H1 (cell line): ENCODE results near the gene GOLIM4. TPM values are rescaled to one million over a fixed set of nuclear protein-coding genes. Genes with fewer than 3 reads are reported as not detected.

Source experiments
- CTCF ChIA-PET: fragments of 300-600 bp; sonication (Branson Sonifier 250); formaldehyde crosslinking; loops from one replicate; lab custom pipeline; 2021; ENCODE audit not compliant: partially characterized antibody; lab: Charles Lee
- POLR2A ChIA-PET: fragments of 300-600 bp; sonication (Branson Sonifier 250); formaldehyde crosslinking; loops from one replicate; lab custom pipeline; 2021; ENCODE audit warnings: inconsistent platforms; ENCODE audit not compliant: partially characterized antibody; lab: Charles Lee
- DNase-seq, 2 experiments: peaks; one replicate each; pipeline versions ENCODE4 v3.0.0 to v3.0.0-alpha.2; 2010 to 2022; ENCODE audit warnings: low spot score in 2 of 2, low read depth in 1 of 2, mixed read lengths in 1 of 2
- FAIRE-seq: peaks from 2 replicates; lab custom pipeline; 2011; peaks lifted over from hg19 to GRCh38; lab: Jason Lieb, UNC
- H2AFZ ChIP-seq: 2 replicates; pipeline ENCODE4 v1.8.1; 2012; ENCODE audit warnings: low read length, inconsistent platforms
- H2AK5ac ChIP-seq: 2 replicates; pipeline ENCODE4 v1.6.1; 2013; ENCODE audit warnings: low read depth, low read length
- H2BK120ac ChIP-seq: replicated peaks from 2 replicates; pipeline ENCODE3; 2013; ENCODE audit warnings: low read depth, low read length, inconsistent platforms
- H2BK12ac ChIP-seq: 2 replicates; pipeline ENCODE4 v1.6.1; 2013; ENCODE audit warnings: low read depth, low read length
- H2BK15ac ChIP-seq: 2 replicates; pipeline ENCODE4 v1.6.1; 2013; ENCODE audit warnings: low read length
- H2BK20ac ChIP-seq: 2 replicates; pipeline ENCODE4 v1.6.1; 2013; ENCODE audit warnings: low read length
- H2BK5ac ChIP-seq: 2 replicates; pipeline ENCODE4 v1.6.1; 2013; ENCODE audit warnings: low read depth, low read length
- H3K14ac ChIP-seq: 2 replicates; pipeline ENCODE4 v1.6.1; 2013; ENCODE audit warnings: inconsistent platforms; ENCODE audit not compliant: insufficient read length
- H3K18ac ChIP-seq: 2 replicates; pipeline ENCODE4 v1.6.1; 2013; ENCODE audit warnings: low read length; ENCODE audit errors: extremely low read depth
- H3K23ac ChIP-seq: 2 replicates; pipeline ENCODE4 v1.6.1; 2013; ENCODE audit warnings: inconsistent platforms; ENCODE audit not compliant: insufficient read length
- H3K23me2 ChIP-seq: 2 replicates; pipeline ENCODE4 v1.6.1; 2013; ENCODE audit warnings: low read depth, low read length
- H3K27ac ChIP-seq: 2 replicates; pipeline ENCODE4 v1.6.1; 2011; ENCODE audit warnings: low read depth, low read length, inconsistent platforms
- H3K27me3 ChIP-seq, 4 experiments: replicated peaks in 1 of 4; 1 replicate in 1 of 4; 2 replicates in 3 of 4; pipeline versions ENCODE4 v1.6.1 to v1.8.1; 2011 to 2013; ENCODE audit warnings: low read length in 3 of 4, mild to moderate bottlenecking in 3 of 4, inconsistent platforms in 2 of 4, mixed read lengths in 2 of 4, moderate library complexity in 1 of 4; ENCODE audit not compliant: control insufficient read depth in 3 of 4, insufficient read depth in 3 of 4; ENCODE audit errors: extremely low read depth in 1 of 4
- H3K36me3 ChIP-seq, 4 experiments: 2 replicates each; pipeline versions ENCODE4 v1.6.1 to v1.8.1; 2011 to 2013; ENCODE audit warnings: mild to moderate bottlenecking in 4 of 4, low read length in 3 of 4, moderate library complexity in 2 of 4, control low read depth in 1 of 4, inconsistent platforms in 1 of 4; ENCODE audit not compliant: insufficient read depth in 4 of 4, control insufficient read depth in 2 of 4
- H3K4ac ChIP-seq: replicated peaks from 2 replicates; pipeline ENCODE3; 2013; ENCODE audit warnings: low read length, low read depth, mixed read lengths, inconsistent platforms; ENCODE audit not compliant: insufficient read length
- H3K4me1 ChIP-seq, 4 experiments: replicated peaks in 1 of 4; 1 replicate in 1 of 4; 2 replicates in 3 of 4; pipeline versions ENCODE4 v1.6.1 to v1.8.1; 2011 to 2013; ENCODE audit warnings: low read length in 3 of 4, inconsistent platforms in 2 of 4, mixed read lengths in 1 of 4; ENCODE audit not compliant: insufficient read depth in 4 of 4, control insufficient read depth in 3 of 4
- H3K4me2 ChIP-seq, 2 experiments: 2 replicates each; pipeline versions ENCODE4 v1.6.1 to v1.8.1; 2011 to 2013; ENCODE audit warnings: low read depth in 2 of 2, low read length in 2 of 2, control low read depth in 1 of 2, inconsistent platforms in 1 of 2, mild to moderate bottlenecking in 1 of 2; ENCODE audit not compliant: insufficient read depth in 1 of 2
- H3K4me3 ChIP-seq, 4 experiments: fragments of 200-600, 300-600 bp in 1 of 4; sonication (generic), shearing (Covaris generic), sonication (Bioruptor Twin) in 1 of 4; 2 replicates each; pipeline versions ENCODE4 v1.5.1 to v1.8.1; 2011 to 2016; ENCODE audit warnings: low read length in 4 of 4, low read depth in 3 of 4, control low read depth in 2 of 4, inconsistent platforms in 2 of 4, mild to moderate bottlenecking in 2 of 4, mixed read lengths in 1 of 4, moderate library complexity in 1 of 4; ENCODE audit not compliant: insufficient read depth in 2 of 4; ENCODE audit errors: extremely low read depth in 1 of 4
- H3K56ac ChIP-seq: replicated peaks from 2 replicates; pipeline ENCODE3; 2013; ENCODE audit warnings: low read depth, mild to moderate bottlenecking, mixed read lengths, low read length, inconsistent platforms; ENCODE audit not compliant: insufficient read length
- H3K79me1 ChIP-seq: 2 replicates; pipeline ENCODE4 v1.6.1; 2013; ENCODE audit warnings: low read depth, low read length, control low read depth
- H3K79me2 ChIP-seq, 2 experiments: 2 replicates each; pipeline versions ENCODE4 v1.6.1 to v1.8.1; 2012 to 2013; ENCODE audit warnings: low read length in 2 of 2, mild to moderate bottlenecking in 2 of 2, inconsistent platforms in 1 of 2; ENCODE audit not compliant: insufficient read depth in 2 of 2, control insufficient read depth in 1 of 2
- H3K9ac ChIP-seq, 4 experiments: replicated peaks in 1 of 4; 1 replicate in 1 of 4; 2 replicates in 3 of 4; pipeline versions ENCODE4 v1.6.1 to v1.8.1; 2011 to 2013; ENCODE audit warnings: low read depth in 3 of 4, low read length in 3 of 4, control low read depth in 2 of 4, mild to moderate bottlenecking in 2 of 4, moderate library complexity in 2 of 4, inconsistent platforms in 1 of 4; ENCODE audit errors: extremely low read depth in 1 of 4
- H3K9me3 ChIP-seq, 2 experiments: 2 replicates each; pipeline versions ENCODE4 v1.6.1 to v1.8.1; 2012 to 2013; ENCODE audit warnings: mild to moderate bottlenecking in 2 of 2, moderate library complexity in 2 of 2, control low read depth in 1 of 2, inconsistent platforms in 1 of 2, low read depth in 1 of 2, low read length in 1 of 2, mixed read lengths in 1 of 2; ENCODE audit not compliant: insufficient read depth in 2 of 2
- H4K20me1 ChIP-seq, 2 experiments: replicated peaks in 1 of 2; 2 replicates each; pipeline versions ENCODE3 to v1.8.1; 2011 to 2013; ENCODE audit warnings: inconsistent platforms in 2 of 2, low read length in 2 of 2, mild to moderate bottlenecking in 1 of 2; ENCODE audit not compliant: insufficient read depth in 2 of 2, control insufficient read depth in 1 of 2
- H4K5ac ChIP-seq: 2 replicates; pipeline ENCODE4 v1.6.1; 2013; ENCODE audit warnings: low read length, low read depth, mixed read lengths, inconsistent platforms; ENCODE audit not compliant: insufficient read length
- H4K8ac ChIP-seq: 2 replicates; pipeline ENCODE4 v1.8.0; 2013; ENCODE audit warnings: mild to moderate bottlenecking, moderate library complexity, low read length, inconsistent platforms; ENCODE audit not compliant: insufficient read depth; ENCODE audit errors: extremely low read depth
- H4K91ac ChIP-seq: replicated peaks from 2 replicates; pipeline ENCODE3; 2013; ENCODE audit warnings: low read length, mixed read lengths, inconsistent platforms; ENCODE audit not compliant: insufficient read length
- JUN ChIP-seq: IDR thresholded peaks from 2 replicates; pipeline ENCODE4 v1.6.1; 2011; ENCODE audit warnings: low read depth, mild to moderate bottlenecking, improper control_type of control experiment, low read length
- JUND ChIP-seq: IDR thresholded peaks from 2 replicates; pipeline ENCODE4 v1.6.1; 2011; ENCODE audit warnings: mild to moderate bottlenecking, improper control_type of control experiment, low read length
- SIN3A ChIP-seq, 2 experiments: IDR thresholded peaks in 1 of 2; conservative IDR thresholded peaks in 1 of 2; 2 replicates each; pipeline ENCODE4 v1.6.1; 2011 to 2012; ENCODE audit warnings: low read length in 2 of 2, improper control_type of control experiment in 1 of 2, low read depth in 1 of 2, mild to moderate bottlenecking in 1 of 2
- WGBS, 2 experiments: shearing (Covaris generic) in 1 of 2; methylation state at CpG; one replicate each; pipeline versions ENCODE4 v1.1.6 to v1.1.7; 2013 to 2015; ENCODE audit warnings: low lambda C conversion rate in 2 of 2, mixed read lengths in 2 of 2, inconsistent platforms in 1 of 2, low coverage in 1 of 2, missing lambda C conversion rate in 1 of 2; ENCODE audit not compliant: insufficient replicate concordance in 2 of 2, insufficient coverage in 1 of 2, insufficient read length in 1 of 2; ENCODE audit errors: extremely low coverage in 1 of 2, missing lambda C conversion rate in 1 of 2; 5-methylcytosine and 5-hydroxymethylcytosine counted together
- polyA plus RNA-seq, 7 experiments: library from polyadenylated mRNA; depleted of rRNA in 3 of 7; stranded (reverse) in 5 of 7; unstranded in 2 of 7; fragments of >200 nt in 5 of 7; fragments of 200-250 nt in 2 of 7; gene quantifications; 1 replicate in 5 of 7; 2 replicates in 1 of 7; 4 replicates in 1 of 7; pipeline versions ENCODE4 v1.2.1 to v1.2.3, GENCODE V29; 2011 to 2013; ENCODE audit warnings: missing spikeins in 2 of 7, mixed read lengths in 2 of 7
- total RNA-seq: library from RNA; stranded (reverse); fragmentation: NEBNext Ultra II Directional; extraction: Animal tissue kit (Norgen Biotek cat#: 25700); gene quantifications from 2 replicates; pipeline ENCODE4 v1.2.1, GENCODE V29; 2021

The GOLIM4 gene
- total and polyA plus RNA-seq, 2 of the 8 experiments (the other 6 are each of a cell fraction or from before 2014, with no cell fraction given): 5.6 to 29.7 TPM

DNA sequence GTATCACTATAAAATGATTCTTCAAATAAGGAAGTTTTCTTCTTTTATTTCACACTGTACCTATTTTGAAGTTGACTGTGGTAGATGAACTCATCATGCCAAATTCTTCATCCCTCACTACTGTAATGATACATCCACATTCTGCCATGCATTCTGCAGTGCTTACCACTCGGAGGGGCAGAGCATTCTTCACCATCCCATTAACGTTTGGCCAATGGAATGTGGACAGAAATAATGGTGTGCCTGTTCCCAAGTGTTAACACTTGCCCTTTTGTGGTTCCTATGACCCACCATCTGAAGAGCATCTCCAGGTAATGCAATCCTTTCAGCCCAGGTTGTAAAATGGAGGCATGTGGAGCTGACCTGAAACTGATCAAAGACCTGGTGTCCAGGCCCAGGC lies 18.6 kb downstream of the GOLIM4 start:
- Histone ChIP-seq H2BK120ac (no peak overlapping the region), H4K91ac (no peak overlapping the region), H3K4me2 (no peak overlapping the region), H3K79me2 (peaks cover 0 to 43% of the 10 kb centered on the region in 2 experiments; a peak in 2 of 4 replicates), H3K4ac (no peak overlapping the region), H3K9me3 (no peaks in the 10 kb centered on the region), H3K36me3 (no peaks in the 10 kb centered on the region), H3K9ac (no peak overlapping the region), H2BK15ac (no peak overlapping the region), H3K27me3 (no peaks in the 10 kb centered on the region), H3K14ac (peak overlapping the region; percentile 42), H3K27ac (no peak overlapping the region; the same call in 1 of the 2 replicates), H2AK5ac (no peak overlapping the region), H3K23me2 (no peaks in the 10 kb centered on the region), H4K20me1 (no peaks in the 10 kb centered on the region), H2AFZ (no peak overlapping the region), H2BK12ac (no peak overlapping the region), H3K4me1 (peaks cover 0 to 9% (median 7%) of the 10 kb centered on the region in 4 experiments; a peak in 4 of 7 replicates), H3K4me3 (no peak overlapping the region), H2BK5ac (no peak overlapping the region), H4K8ac (no peak overlapping the region), H3K79me1 (no peaks in the 10 kb centered on the region; the same call in 1 of the 2 replicates), H2BK20ac (no peak overlapping the region), H3K23ac (no peak overlapping the region), H3K18ac (no peak overlapping the region), H4K5ac (no peak overlapping the region), H3K56ac (no peak overlapping the region)
- 82% methylated on average over 2 of the region's 2 CpGs; no CpG with 5 or more reads in 1 of the 2 experiments for WGBS, 2 experiments
- CTCF ChIA-PET: interaction anchor here (1.6 kb wide), 1 partner anchor 17 kb away, joined by 4 read pairs; no protein-coding TSS in a partner anchor
- TF ChIP-seq JUN: no peak
- TF ChIP-seq SIN3A (conservative IDR thresholded peaks at IDR 0.05 in 1 of 2, IDR thresholded peaks at IDR 0.05 in 1 of 2; ENCODE audit: low read depth in 1 of 2, low read length in 2 of 2): no peak
- TF ChIP-seq JUND: no peak
- no peak for FAIRE-seq
- no peak for DNase-seq
- POLR2A ChIA-PET: no interaction called here
